GM12891 (cell line): ENCODE data around the gene CHCHD6.

ENCODE experiments used
- PAX5 ChIP-seq: IDR thresholded peaks from 2 replicates; pipeline ENCODE4 v1.6.1; 2011; ENCODE audit warnings: low read length, moderate library complexity, mild to moderate bottlenecking; ENCODE audit not compliant: insufficient read depth, severe bottlenecking
- POLR2A ChIP-seq: IDR thresholded peaks from 2 replicates; pipeline ENCODE4 v1.6.1; 2011; ENCODE audit warnings: low read depth, low read length, control low read depth
- POLR2AphosphoS5 ChIP-seq: IDR thresholded peaks from 2 replicates; pipeline ENCODE4 v1.6.1; 2011; ENCODE audit warnings: low read depth, low read length, control low read depth
- SPI1 ChIP-seq: IDR thresholded peaks from 2 replicates; pipeline ENCODE4 v1.6.1; 2011; ENCODE audit warnings: low read depth, low read length, control low read depth
- TAF1 ChIP-seq: IDR thresholded peaks from 2 replicates; pipeline ENCODE4 v1.6.1; 2011; ENCODE audit warnings: low read depth, low read length, control low read depth

DNA sequence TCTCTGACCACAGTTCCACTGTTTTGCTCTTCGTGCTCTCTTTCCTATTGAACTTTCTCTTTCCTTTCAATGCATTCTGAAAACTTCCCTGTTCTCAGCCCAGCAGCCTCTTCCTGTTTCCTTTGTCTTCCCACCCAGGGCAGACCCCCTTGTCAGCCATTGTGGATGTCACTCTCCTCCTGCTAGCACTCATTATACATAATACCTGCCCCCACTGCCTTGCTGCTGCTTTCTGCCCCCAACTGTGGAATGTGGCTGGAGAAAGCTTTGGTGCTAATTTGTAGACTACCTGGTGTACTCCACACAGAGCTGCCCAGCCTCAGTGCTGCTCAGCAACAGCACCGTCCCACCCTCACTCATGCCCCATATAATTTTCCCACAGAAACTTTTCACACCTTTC is 80.2 kb downstream of the CHCHD6 start:
- no peak for TF ChIP-seq POLR2AphosphoS5
- TF ChIP-seq TAF1, result no peak
- TF ChIP-seq POLR2A, result no peak
- no peak for TF ChIP-seq PAX5
- TF ChIP-seq SPI1, result no peak
